K562 (cell line): ENCODE data around the gene ADIPOR1. TPM values are rescaled to one million over a fixed set of nuclear protein-coding genes. Genes with fewer than 3 reads are reported as not detected.

Experiments
- CREM ChIP-seq: IDR thresholded peaks from 2 replicates; pipeline ENCODE4 v1.6.1; 2014; ENCODE audit warnings: antibody characterized with exemption, low read depth
- EZH2 ChIP-seq: IDR thresholded peaks from 2 replicates; pipeline ENCODE4 v1.6.1; 2012; ENCODE audit warnings: low read depth, mild to moderate bottlenecking, inconsistent platforms, low read length, borderline replicate concordance
- MAFG ChIP-seq: fragments of 450-650 bp; conservative IDR thresholded peaks from 2 replicates; pipeline ENCODE4 v1.6.1; 2016; ENCODE audit warnings: missing genetic modification characterization, missing compliant biosample characterization
- MTA3 ChIP-seq: fragments of 450-650 bp; formaldehyde crosslinking; IDR thresholded peaks from 2 replicates; pipeline ENCODE4 v1.6.1; 2017; ENCODE audit warnings: mild to moderate bottlenecking, borderline replicate concordance
- ZBTB8A ChIP-seq: fragments of 450-650 bp; IDR thresholded peaks from 2 replicates; pipeline ENCODE4 v1.6.1; 2018; ENCODE audit warnings: mild to moderate bottlenecking, moderate library complexity; ENCODE audit not compliant: partially characterized antibody
- polyA plus RNA-seq, 8 experiments: library from polyadenylated mRNA; depleted of rRNA in 4 of 8; stranded (reverse) in 5 of 8; unstranded in 3 of 8; fragments of >200 nt; fragmentation: Nextera tagmentation in 2 of 8; fragmentation: Illumina TruSeq in 1 of 8; extraction: Ambion mirVana in 2 of 8; extraction: Trizol in 1 of 8; gene quantifications; 2 replicates each; pipeline versions ENCODE4 v1.2.1 to v1.2.3, GENCODE V29; 2011 to 2014; ENCODE audit warnings: inconsistent platforms in 1 of 8, missing spikeins in 1 of 8
- total RNA-seq, 7 experiments: library from RNA; depleted of rRNA in 6 of 7; stranded (reverse); fragments of >200 nt in 6 of 7; fragmentation: Illumina TruSeq in 2 of 7; extraction: Trizol in 2 of 7; gene quantifications; 2 replicates each; pipeline versions ENCODE4 v1.2.1 to v1.2.3, GENCODE V29; 2011 to 2021; ENCODE audit warnings: low replicate concordance in 1 of 7
- TF ChIP-seq, protein P1 (sequence below), 2 experiments: fragments of 450-650 bp in 1 of 2; sonication (generic) in 1 of 2; formaldehyde crosslinking in 1 of 2; IDR thresholded peaks; 2 replicates each; pipeline versions ENCODE4 v1.7.1 to v1.9.0; 2016 to 2022; ENCODE audit warnings: inconsistent platforms in 1 of 2, mild to moderate bottlenecking in 1 of 2, missing genetic modification reagents in 1 of 2
- TF ChIP-seq, protein P2 (sequence below), 3 experiments: IDR thresholded peaks in 2 of 3; conservative IDR thresholded peaks in 1 of 3; 2 replicates each; pipeline ENCODE4 v1.5.1; 2011 to 2012; ENCODE audit warnings: low read length in 3 of 3, mild to moderate bottlenecking in 3 of 3, control low read depth in 2 of 3, improper control_type of control experiment in 1 of 3, inconsistent platforms in 1 of 3, low read depth in 1 of 3, mixed read lengths in 1 of 3, moderate library complexity in 1 of 3; ENCODE audit not compliant: insufficient read depth in 2 of 3

The ADIPOR1 gene
- total and polyA plus RNA-seq, 9 of the 15 experiments (the other 6 are each of a cell fraction or from before 2014, with no cell fraction given), result 29.0 to 217 (median 100) TPM

DNA sequence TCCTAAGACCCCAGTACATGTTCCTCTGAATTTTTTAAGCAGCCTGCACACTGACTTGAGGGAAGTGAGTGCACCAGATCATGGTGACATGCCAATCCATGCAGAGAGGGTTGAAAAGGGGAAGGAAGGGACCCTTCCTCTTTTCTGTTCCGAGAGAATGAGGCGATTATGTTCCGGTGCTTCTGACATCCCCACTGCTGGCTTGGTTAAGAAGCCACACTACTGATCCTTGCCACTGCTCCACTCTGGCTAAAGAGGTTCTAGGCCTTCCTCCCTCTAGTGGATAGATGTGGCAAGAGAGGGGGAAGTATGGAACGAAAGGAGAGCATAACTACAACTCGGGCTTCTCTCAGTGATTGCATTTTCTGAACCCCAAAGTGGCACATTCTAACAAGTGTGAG, 10.8 kb upstream of the ADIPOR1 start (continued):
- TF ChIP-seq, protein P1, sequence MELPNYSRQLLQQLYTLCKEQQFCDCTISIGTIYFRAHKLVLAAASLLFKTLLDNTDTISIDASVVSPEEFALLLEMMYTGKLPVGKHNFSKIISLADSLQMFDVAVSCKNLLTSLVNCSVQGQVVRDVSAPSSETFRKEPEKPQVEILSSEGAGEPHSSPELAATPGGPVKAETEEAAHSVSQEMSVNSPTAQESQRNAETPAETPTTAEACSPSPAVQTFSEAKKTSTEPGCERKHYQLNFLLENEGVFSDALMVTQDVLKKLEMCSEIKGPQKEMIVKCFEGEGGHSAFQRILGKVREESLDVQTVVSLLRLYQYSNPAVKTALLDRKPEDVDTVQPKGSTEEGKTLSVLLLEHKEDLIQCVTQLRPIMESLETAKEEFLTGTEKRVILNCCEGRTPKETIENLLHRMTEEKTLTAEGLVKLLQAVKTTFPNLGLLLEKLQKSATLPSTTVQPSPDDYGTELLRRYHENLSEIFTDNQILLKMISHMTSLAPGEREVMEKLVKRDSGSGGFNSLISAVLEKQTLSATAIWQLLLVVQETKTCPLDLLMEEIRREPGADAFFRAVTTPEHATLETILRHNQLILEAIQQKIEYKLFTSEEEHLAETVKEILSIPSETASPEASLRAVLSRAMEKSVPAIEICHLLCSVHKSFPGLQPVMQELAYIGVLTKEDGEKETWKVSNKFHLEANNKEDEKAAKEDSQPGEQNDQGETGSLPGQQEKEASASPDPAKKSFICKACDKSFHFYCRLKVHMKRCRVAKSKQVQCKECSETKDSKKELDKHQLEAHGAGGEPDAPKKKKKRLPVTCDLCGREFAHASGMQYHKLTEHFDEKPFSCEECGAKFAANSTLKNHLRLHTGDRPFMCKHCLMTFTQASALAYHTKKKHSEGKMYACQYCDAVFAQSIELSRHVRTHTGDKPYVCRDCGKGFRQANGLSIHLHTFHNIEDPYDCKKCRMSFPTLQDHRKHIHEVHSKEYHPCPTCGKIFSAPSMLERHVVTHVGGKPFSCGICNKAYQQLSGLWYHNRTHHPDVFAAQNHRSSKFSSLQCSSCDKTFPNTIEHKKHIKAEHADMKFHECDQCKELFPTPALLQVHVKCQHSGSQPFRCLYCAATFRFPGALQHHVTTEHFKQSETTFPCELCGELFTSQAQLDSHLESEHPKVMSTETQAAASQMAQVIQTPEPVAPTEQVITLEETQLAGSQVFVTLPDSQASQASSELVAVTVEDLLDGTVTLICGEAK (IDR thresholded peaks at IDR 0.05), result peak; percentile 26; the same call in 1 of the 2 replicates
- TF ChIP-seq, protein P1 (CRISPR knock-in tag; IDR thresholded peaks at IDR 0.05), result no peak
- TF ChIP-seq EZH2, result no peak
- TF ChIP-seq MTA3, result 0 out of 2 replicates have a peak, but pooled peaks have one; percentile 71
- TF ChIP-seq, protein P2, sequence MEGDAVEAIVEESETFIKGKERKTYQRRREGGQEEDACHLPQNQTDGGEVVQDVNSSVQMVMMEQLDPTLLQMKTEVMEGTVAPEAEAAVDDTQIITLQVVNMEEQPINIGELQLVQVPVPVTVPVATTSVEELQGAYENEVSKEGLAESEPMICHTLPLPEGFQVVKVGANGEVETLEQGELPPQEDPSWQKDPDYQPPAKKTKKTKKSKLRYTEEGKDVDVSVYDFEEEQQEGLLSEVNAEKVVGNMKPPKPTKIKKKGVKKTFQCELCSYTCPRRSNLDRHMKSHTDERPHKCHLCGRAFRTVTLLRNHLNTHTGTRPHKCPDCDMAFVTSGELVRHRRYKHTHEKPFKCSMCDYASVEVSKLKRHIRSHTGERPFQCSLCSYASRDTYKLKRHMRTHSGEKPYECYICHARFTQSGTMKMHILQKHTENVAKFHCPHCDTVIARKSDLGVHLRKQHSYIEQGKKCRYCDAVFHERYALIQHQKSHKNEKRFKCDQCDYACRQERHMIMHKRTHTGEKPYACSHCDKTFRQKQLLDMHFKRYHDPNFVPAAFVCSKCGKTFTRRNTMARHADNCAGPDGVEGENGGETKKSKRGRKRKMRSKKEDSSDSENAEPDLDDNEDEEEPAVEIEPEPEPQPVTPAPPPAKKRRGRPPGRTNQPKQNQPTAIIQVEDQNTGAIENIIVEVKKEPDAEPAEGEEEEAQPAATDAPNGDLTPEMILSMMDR (IDR thresholded peaks at IDR 0.05 in 2 of 3, conservative IDR thresholded peaks at IDR 0.05 in 1 of 3; ENCODE audit: insufficient read depth in 2 of 3, low read depth in 1 of 3, low read length in 3 of 3), result peak; percentile 94 to 96 (median 95)
- peak; percentile 34; the same call in 1 of the 2 replicates for TF ChIP-seq CREM
- TF ChIP-seq MAFG (tag), result no peak
- TF ChIP-seq ZBTB8A, result no peak
